Measurements from ENCODE around the gene ADAM33. TPM values are rescaled to one million over a fixed set of nuclear protein-coding genes. Genes with fewer than 3 reads are reported as not detected.

Gene ADAM33
- total RNA-seq, 2 donors from 2014 or later: not detected

DNA sequence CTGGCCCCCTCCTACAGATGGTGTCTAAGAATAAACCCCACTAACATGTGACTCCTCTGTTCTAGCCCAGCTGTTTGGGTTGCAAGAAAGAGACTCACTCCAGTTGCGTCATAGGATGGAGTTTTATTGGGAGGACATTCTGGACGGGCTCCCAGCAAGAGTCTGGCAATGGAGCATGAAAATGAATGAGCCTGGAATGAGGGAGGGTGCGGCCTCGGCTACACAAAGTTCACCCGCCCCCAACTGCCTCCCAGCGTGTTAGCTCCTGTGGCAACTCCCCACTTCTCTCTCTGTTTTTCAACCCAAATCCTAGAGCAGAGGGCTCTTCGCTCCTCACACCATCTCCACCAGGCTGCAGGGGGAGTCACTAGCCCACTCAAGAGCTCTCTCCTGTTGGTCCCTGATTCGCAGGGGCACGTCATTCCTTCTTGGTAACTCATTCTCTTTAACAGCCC, 5.1 kb upstream of the ADAM33 start:
- Mint-ChIP-seq H3K27ac (no peak overlapping the region), H3K4me1 (no peaks in the 10 kb centered on the region), H3K27me3 (peaks cover 21% of the 10 kb centered on the region), H3K9me3 (no peaks in the 10 kb centered on the region), H3K36me3 (ENCODE audit: low read depth) (no peaks in the 10 kb centered on the region), H3K4me3 (no peak overlapping the region)
- ATAC-seq (replicated peaks): no peak

DNA sequence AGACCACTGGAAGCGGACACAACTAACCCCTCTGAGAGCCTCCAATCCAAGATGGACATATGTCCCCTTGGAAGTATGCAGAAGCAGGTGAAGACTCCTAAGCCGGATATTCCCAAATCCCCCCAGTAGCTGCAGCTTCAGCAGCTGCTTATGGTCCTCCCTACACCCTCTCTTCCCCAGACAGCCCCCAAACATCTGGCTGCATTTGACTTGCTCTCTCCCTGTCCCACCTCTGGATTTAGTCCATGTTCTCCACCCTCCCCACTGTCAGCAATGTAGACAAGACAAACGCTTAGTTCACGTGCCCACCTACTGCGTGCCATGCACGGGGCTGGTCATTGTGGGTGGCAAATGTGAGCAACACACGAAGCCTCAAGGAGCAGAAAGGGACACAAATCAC, 4.6 kb upstream of the ADAM33 start:
- H3K27ac Mint-ChIP-seq: no peak overlapping the region
- H3K27me3 Mint-ChIP-seq: peaks cover 22% of the 10 kb centered on the region
- H3K4me3 Mint-ChIP-seq: no peak overlapping the region
- ATAC-seq (replicated peaks): no peak
- H3K4me1 Mint-ChIP-seq: no peaks in the 10 kb centered on the region
- no peaks in the 10 kb centered on the region for H3K9me3 Mint-ChIP-seq
- H3K36me3 Mint-ChIP-seq (ENCODE audit: low read depth): no peaks in the 10 kb centered on the region

DNA sequence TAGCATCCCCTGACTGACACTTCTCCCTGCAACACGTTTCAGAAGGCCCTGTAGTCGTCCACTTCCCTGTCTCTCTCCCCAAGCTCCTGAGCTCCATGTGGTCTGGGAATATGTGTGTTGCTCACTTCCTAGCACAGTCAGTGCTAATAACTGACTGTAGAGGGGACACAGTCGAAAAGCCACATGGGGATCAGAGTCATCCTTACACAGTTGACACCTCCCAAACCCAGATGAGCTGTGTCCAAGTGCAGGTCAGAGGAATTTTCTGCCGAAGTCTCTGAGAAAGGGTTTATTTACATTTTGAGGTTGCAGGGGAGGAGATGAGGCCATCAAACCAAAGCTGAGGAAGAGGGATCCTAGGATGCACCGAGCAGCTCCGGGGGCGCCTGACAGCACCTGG, 3.5 kb upstream of the ADAM33 start:
- Mint-ChIP-seq H3K27me3 (peaks cover 31% of the 10 kb centered on the region), H3K4me1 (peaks cover 4% of the 10 kb centered on the region), H3K27ac (no peak overlapping the region), H3K4me3 (no peak overlapping the region), H3K9me3 (no peaks in the 10 kb centered on the region), H3K36me3 (ENCODE audit: low read depth) (no peaks in the 10 kb centered on the region)
- ATAC-seq (replicated peaks): no peak

DNA sequence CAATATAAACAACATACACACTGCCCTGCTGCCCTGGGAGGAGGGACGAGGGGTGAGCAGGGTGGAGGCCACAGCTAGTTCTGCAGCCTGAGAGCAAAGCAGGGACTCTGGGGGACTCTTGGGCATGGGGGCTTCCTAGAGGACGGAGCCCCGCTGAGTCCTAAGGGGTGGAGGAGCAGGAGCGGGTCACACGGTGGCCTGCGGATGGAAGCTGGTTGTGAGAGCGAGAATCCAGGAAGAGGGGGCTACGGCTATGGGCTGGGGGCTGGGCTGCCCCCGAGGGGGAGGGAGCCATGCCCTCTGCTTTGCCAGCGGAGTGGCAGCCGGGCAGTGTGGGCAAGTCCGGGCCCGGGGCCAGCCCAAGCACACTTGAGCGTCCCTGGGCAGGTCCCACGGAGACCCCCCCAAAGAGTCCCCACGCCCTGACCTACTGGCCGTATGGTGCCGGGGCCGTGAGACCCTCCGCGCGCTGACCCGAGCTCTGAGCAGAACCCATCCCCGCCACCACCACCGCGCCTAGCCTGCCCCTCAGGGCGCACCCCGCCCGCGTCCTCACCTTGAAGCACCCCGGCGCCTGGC, 369 bp downstream of the ADAM33 start:
- H3K36me3 Mint-ChIP-seq (ENCODE audit: low read depth): no peaks in the 10 kb centered on the region
- H3K4me3 Mint-ChIP-seq: no peak overlapping the region
- no peak overlapping the region for H3K27ac Mint-ChIP-seq
- H3K27me3 Mint-ChIP-seq: peaks cover 42% of the 10 kb centered on the region
- H3K4me1 Mint-ChIP-seq: peaks cover 8% of the 10 kb centered on the region
- ATAC-seq (replicated peaks): no peak
- H3K9me3 Mint-ChIP-seq: no peaks in the 10 kb centered on the region

GRCh38 chr20:3680701-3681351, 984 bp downstream of the ADAM33 start:
- no peak for ATAC-seq (replicated peaks)
- H3K4me3 Mint-ChIP-seq: no peak overlapping the region
- H3K9me3 Mint-ChIP-seq: no peaks in the 10 kb centered on the region
- H3K4me1 Mint-ChIP-seq: peaks cover 9% of the 10 kb centered on the region
- peaks cover 42% of the 10 kb centered on the region for H3K27me3 Mint-ChIP-seq
- H3K27ac Mint-ChIP-seq: no peak overlapping the region
- H3K36me3 Mint-ChIP-seq (ENCODE audit: low read depth): no peaks in the 10 kb centered on the region

- no peaks in the 10 kb centered on the region for H3K36me3 Mint-ChIP-seq (ENCODE audit: low read depth)
- no peaks in the 10 kb centered on the region for H3K9me3 Mint-ChIP-seq
- no peak overlapping the region for H3K4me3 Mint-ChIP-seq
- peaks cover 9% of the 10 kb centered on the region for H3K4me1 Mint-ChIP-seq
- ATAC-seq (replicated peaks): no peak
- peaks cover 45% of the 10 kb centered on the region for H3K27me3 Mint-ChIP-seq
- H3K27ac Mint-ChIP-seq: no peak overlapping the region
These were observed 1.8 kb downstream of the ADAM33 start for GRCh38 chr20:3679749-3680700.

DNA sequence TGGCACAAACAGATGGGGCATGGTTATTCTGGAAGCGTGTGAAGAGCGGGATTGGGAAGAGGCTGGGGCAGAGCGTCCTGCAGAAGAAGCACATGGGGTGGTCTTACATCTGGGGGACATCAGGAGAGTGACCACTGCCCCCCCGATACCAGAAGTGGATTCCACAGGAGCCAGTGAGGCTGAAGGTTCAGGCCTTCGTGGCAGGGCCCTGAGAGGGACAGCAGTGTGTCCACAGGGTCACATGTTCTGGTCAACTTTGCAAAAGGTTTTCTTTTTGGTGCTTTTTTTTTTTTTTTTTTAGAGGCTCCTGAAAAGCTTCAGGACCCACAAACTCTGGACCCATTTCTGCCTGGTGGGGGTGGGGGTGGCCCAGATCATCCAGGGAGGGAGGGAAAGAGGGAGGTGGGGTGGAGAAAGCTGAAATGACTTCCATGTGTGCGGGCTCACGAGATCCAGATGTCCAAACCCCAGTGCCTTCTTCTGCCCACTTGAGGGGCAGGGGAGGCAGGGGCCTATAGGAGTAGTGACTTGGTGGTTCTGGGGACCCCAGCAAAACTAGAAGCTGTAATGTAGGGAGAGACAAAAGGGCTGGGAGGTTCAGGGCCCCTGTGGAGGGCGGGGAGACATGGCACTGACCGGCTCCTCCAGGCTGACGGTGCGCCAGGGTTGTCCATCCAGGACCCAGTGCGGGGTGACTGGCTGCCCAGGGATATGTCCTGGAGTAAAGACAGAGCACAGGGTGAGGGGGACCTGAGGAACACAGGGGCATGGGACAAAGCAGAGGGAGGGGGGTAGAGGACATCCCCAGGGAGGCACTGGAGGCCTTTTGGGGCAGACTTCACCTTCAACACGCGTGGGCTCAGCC, 2.7 kb downstream of the ADAM33 start:
- peaks cover 48% of the 10 kb centered on the region for H3K27me3 Mint-ChIP-seq
- H3K27ac Mint-ChIP-seq: no peak overlapping the region
- peaks cover 9% of the 10 kb centered on the region for H3K4me1 Mint-ChIP-seq
- no peaks in the 10 kb centered on the region for H3K36me3 Mint-ChIP-seq (ENCODE audit: low read depth)
- no peaks in the 10 kb centered on the region for H3K9me3 Mint-ChIP-seq
- no peak overlapping the region for H3K4me3 Mint-ChIP-seq
- no peak for ATAC-seq (replicated peaks)

DNA sequence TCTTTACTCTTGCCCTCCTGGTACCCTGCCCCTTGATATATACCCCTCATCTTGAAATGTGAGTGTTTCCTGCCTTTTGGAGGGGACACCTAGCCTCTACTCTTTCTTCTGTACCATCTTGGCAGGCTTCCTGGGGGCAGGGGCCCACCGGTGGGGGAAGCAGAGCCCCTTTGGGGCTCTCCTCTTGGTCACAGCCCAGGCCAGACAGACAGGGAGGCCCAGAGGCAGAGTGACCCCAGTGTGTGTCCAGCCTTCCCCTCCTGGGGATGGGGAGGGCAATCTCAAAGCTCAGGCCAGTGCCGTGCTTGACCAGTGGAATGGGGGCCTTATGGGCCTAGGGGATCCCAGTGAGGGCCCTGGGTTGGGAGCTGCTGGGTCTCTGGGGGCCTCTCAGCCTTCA, 3.6 kb downstream of the ADAM33 start:
- no peaks in the 10 kb centered on the region for H3K9me3 Mint-ChIP-seq
- H3K27ac Mint-ChIP-seq: no peak overlapping the region
- no peaks in the 10 kb centered on the region for H3K36me3 Mint-ChIP-seq (ENCODE audit: low read depth)
- H3K27me3 Mint-ChIP-seq: peaks cover 46% of the 10 kb centered on the region
- no peak overlapping the region for H3K4me3 Mint-ChIP-seq
- peaks cover 9% of the 10 kb centered on the region for H3K4me1 Mint-ChIP-seq
- no peak for ATAC-seq (replicated peaks)

DNA sequence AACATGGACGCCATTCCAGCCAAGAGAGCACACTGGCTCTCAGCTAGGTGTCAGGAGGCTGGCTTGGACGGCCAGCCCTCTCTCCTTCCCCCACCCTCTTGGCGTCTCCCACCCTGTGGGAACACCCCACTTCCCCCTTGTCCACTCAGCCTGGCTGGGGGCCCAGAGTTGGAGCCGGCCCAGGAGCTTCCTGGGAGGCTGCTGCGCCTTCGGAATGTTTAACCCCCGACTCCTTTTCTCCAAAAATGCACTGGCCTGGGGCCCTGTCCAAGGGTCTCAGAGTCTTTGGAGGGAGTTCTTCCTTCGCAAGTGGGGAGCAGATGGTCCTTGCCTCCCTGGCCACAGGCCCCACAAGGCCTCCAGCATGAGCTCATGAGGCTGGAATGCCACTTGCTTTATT, 4.1 kb downstream of the ADAM33 start:
- H3K27me3 Mint-ChIP-seq: peaks cover 47% of the 10 kb centered on the region
- no peak overlapping the region for H3K27ac Mint-ChIP-seq
- ATAC-seq (replicated peaks): no peak

DNA sequence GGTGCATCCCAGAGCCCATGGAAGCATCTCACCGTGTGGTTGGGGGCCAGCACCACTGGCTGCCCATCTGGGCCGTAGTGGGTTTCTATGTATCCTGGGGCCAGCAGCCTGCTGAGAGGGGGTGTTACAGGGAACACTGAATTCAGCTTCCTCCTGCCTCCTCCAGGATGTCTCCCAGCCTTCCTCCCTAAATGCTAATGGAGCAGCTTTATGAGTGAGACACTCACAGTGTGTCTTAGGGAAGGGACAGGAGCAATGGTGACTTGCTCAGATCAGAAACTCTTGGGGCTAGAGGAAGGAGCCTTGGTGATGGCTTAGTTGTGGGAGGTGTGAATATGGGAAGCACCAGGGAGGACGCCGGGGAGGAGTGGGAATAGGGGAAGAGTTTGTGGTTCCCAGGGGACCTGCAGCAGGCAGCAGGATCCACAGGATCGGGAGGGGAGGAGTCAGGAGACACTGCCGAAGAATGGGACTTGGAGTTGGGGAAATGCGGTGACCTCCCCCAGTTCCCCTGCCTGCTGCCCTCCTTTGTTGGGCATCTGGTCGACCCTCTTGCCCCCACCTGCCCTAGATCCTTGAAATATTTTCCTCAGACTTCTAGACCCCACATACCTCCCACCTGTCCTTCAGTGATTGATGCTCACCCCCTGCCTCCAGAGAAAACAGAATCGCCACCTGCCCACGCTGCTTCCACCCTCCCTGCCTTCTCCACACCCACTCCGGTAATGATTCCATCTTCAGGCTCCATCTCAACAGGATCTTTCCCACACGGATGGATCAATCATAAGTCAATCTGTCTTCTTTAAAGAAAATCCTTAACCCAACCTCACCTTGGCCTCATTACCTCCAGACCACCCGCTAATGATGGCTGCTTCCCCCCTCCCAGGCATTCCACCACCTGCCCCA, 6.6 kb downstream of the ADAM33 start:
- Mint-ChIP-seq H3K4me1 (peaks cover 6% of the 10 kb centered on the region), H3K36me3 (ENCODE audit: low read depth) (no peaks in the 10 kb centered on the region), H3K4me3 (no peak overlapping the region), H3K9me3 (no peaks in the 10 kb centered on the region), H3K27me3 (peaks cover 42% of the 10 kb centered on the region), H3K27ac (no peak overlapping the region)
- no peak for ATAC-seq (replicated peaks)

More for the DNA sequence above, 4.1 kb downstream of the ADAM33 start:
- no peaks in the 10 kb centered on the region for H3K36me3 Mint-ChIP-seq (ENCODE audit: low read depth)
- H3K4me1 Mint-ChIP-seq: peaks cover 9% of the 10 kb centered on the region
- H3K9me3 Mint-ChIP-seq: no peaks in the 10 kb centered on the region
- no peak overlapping the region for H3K4me3 Mint-ChIP-seq

- Mint-ChIP-seq H3K4me1 (peaks cover 6% of the 10 kb centered on the region), H3K4me3 (no peak overlapping the region), H3K27ac (no peak overlapping the region), H3K36me3 (ENCODE audit: low read depth) (no peaks in the 10 kb centered on the region), H3K9me3 (no peaks in the 10 kb centered on the region), H3K27me3 (peaks cover 42% of the 10 kb centered on the region)
- ATAC-seq (replicated peaks): no peak
These were observed 7.4 kb downstream of the ADAM33 start for GRCh38 chr20:3674447-3674846.

DNA sequence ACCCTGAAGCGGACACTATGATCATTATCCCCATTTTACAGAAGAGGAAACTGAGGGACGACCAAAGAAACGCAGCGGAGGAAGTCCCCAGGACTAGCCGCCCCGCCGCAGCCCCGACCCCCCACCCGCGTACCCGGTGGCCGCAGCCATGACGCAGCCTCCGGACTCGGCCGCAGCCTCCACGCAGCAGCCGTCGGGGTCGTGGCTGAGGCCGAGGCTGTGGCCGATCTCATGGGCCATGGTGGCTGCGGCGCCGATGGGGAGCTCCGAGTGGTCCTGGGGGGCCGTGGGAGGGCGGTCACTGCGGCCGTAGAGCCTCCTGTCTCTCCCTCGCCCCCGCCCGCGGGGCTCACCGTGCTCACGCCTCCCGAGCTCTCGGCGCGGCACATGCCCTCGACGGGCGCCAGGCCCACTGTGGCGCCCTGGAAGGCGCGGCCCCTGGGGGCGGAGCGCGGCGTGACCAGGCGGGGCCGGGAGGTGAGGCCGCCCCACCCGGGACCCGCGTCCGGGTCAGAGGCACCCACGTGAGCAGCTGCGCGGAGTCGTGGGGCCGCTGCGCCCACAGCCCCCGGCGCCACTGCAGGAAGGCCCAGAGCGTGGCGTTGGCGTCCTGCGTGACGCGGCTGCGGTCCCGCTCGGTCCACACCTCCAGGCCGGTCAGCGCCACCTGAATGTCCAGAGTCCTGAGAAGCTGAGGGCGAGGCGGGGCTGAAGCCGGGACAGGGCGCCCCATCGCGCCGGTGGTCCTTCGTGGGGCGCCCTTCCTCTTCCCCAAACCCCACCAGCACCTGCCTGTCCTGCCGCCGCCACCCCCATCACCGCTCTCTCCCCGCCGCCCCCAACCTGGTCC, 8.4 kb downstream of the ADAM33 start:
- peaks cover 38% of the 10 kb centered on the region for H3K27me3 Mint-ChIP-seq
- H3K9me3 Mint-ChIP-seq: no peaks in the 10 kb centered on the region
- peaks cover 6% of the 10 kb centered on the region for H3K4me1 Mint-ChIP-seq
- H3K4me3 Mint-ChIP-seq: no peak overlapping the region
- ATAC-seq (replicated peaks): no peak
- H3K27ac Mint-ChIP-seq: no peak overlapping the region
- no peaks in the 10 kb centered on the region for H3K36me3 Mint-ChIP-seq (ENCODE audit: low read depth)

All from activated T-helper 17 cell treated with anti-CD3 and anti-CD28 coated beads, Interleukin-2, amount 50 U/mL, for 72 hours (primary cell).